CD4-positive, alpha-beta T cell (primary cell): ENCODE data around the gene OR5C1. TPM values are rescaled to one million over a fixed set of nuclear protein-coding genes. Genes with fewer than 3 reads are reported as not detected.
"Not testable (repeated sequence)": the region's sequence is repeated elsewhere in the genome, so short reads cannot be mapped to it uniquely, and the experiment has no call there.

ENCODE experiments used
- ATAC-seq: fragments of 200-7000 bp; cut with Tn5 transposase; one replicate; pipeline ENCODE4 v1.10.0; 2022; ENCODE audit warnings: mild to moderate bottlenecking; ENCODE audit not compliant: poor library complexity
- CTCF ChIA-PET: fragments of 350-600 bp; sonication (Branson Sonifier 250); formaldehyde crosslinking; loops from one replicate; lab custom pipeline; 2021; ENCODE audit warnings: antibody characterized with exemption, inconsistent platforms; lab: Charles Lee
- POLR2A ChIA-PET: fragments of 350-600 bp; sonication (Branson Sonifier 250); formaldehyde crosslinking; loops from one replicate; lab custom pipeline; 2021; ENCODE audit warnings: antibody characterized with exemption, inconsistent platforms; lab: Charles Lee
- DNase-seq, 14 experiments: peaks; one replicate each; pipeline ENCODE4 v3.0.0-alpha.2; 2013 to 2020; ENCODE audit warnings: mixed read lengths in 2 of 14
- H3K27ac ChIP-seq, 2 donors: one replicate each; pipeline versions ENCODE4 v1.5.1 to v1.7.0; 2013; ENCODE audit warnings: low read length in 2 of 2, low read depth in 1 of 2, mild to moderate bottlenecking in 1 of 2
- H3K27me3 ChIP-seq, 2 experiments: 1 replicate in 1 of 2; 2 replicates in 1 of 2; pipeline versions ENCODE4 v1.6.1 to v1.7.0; 2013; ENCODE audit warnings: low read length in 2 of 2, control low read depth in 1 of 2, mild to moderate bottlenecking in 1 of 2, moderate library complexity in 1 of 2; ENCODE audit not compliant: insufficient read depth in 2 of 2, control insufficient read depth in 1 of 2
- H3K36me3 ChIP-seq: one replicate; pipeline ENCODE4 v1.6.1; 2013; ENCODE audit warnings: low read length, control low read depth; ENCODE audit not compliant: insufficient read depth
- H3K4me1 ChIP-seq: one replicate; pipeline ENCODE4 v1.6.1; 2013; ENCODE audit warnings: low read length, control low read depth; ENCODE audit not compliant: insufficient read depth
- H3K4me3 ChIP-seq: one replicate; pipeline ENCODE4 v1.5.1; 2013; ENCODE audit warnings: mild to moderate bottlenecking, low read length, moderate library complexity
- H3K9me3 ChIP-seq, 2 experiments: 1 replicate in 1 of 2; 2 replicates in 1 of 2; pipeline versions ENCODE4 v1.6.1 to v1.7.0; 2013; ENCODE audit warnings: low read length in 2 of 2, mild to moderate bottlenecking in 2 of 2, control low read depth in 1 of 2, moderate library complexity in 1 of 2; ENCODE audit not compliant: control insufficient read depth in 1 of 2, insufficient read depth in 1 of 2
- H3K27ac Mint-ChIP-seq: one replicate; pipeline ENCODE4 v1.8.0; 2020; ENCODE audit warnings: mixed read lengths
- H3K27me3 Mint-ChIP-seq: one replicate; pipeline ENCODE4 v1.8.0; 2021; ENCODE audit warnings: mixed read lengths
- H3K36me3 Mint-ChIP-seq: one replicate; pipeline ENCODE4 v1.8.0; 2021; ENCODE audit warnings: low read depth, mixed read lengths
- H3K4me1 Mint-ChIP-seq: one replicate; pipeline ENCODE4 v1.8.0; 2021; ENCODE audit warnings: low read depth, mixed read lengths
- H3K4me3 Mint-ChIP-seq: one replicate; pipeline ENCODE4 v1.8.0; 2020; ENCODE audit warnings: mild to moderate bottlenecking, mixed read lengths
- H3K9me3 Mint-ChIP-seq: one replicate; pipeline ENCODE4 v1.8.0; 2020; ENCODE audit warnings: mixed read lengths
- intact Hi-C, 2 experiments: fragments of 100-400 bp; cut with DNase I in 1 of 2; cut with micrococcal nuclease in 1 of 2; formaldehyde crosslinking; loops; one replicate each; pipeline versions ENCODE4 v1.15.1 to v1.9.0; 2023 to 2025; cut with DNase I, micrococcal nuclease
- total RNA-seq, 174 experiments: library from RNA in 2 of 174; stranded (reverse) in 2 of 174; gene quantifications; one replicate each; pipeline ENCODE4 v1.2.3 and lab custom pipeline; 2021 to 2026
- TF ChIP-seq, protein P1 (sequence below): fragments of 200-600 bp; IDR thresholded peaks from one replicate; pipeline ENCODE4 v1.8.0; 2022; ENCODE audit warnings: antibody characterized with exemption, mild to moderate bottlenecking

Gene OR5C1
- total RNA-seq, 2 experiments from 2014 or later = not detected

DNA sequence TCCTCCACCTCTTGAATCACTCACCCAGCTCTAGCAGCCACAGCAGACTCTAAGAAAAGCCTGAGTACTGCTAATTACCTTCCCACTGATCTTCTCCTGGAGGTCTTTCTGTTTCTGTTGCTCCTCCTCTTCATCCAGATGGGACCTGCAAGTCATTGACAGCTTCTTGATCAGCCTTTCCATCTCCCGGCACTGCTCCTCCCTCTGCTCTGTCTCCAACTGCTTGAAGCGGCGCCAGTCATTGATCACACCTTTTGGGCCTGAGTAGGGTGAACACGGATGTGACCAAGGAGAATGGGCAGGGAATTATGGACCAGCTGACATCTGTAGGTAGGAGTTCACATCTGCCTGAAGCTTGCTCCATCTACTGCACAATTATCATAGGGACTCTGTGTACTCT is 34.2 kb downstream of the OR5C1 start:
- Histone ChIP-seq H3K9me3 (no peaks in the 10 kb centered on the region), H3K36me3 (peaks cover 28% of the 10 kb centered on the region), H3K4me3 (no peak overlapping the region), H3K27ac (no peak overlapping the region), H3K27me3 (no peaks in the 10 kb centered on the region), H3K4me1 (peaks cover 35% of the 10 kb centered on the region)
- CTCF ChIA-PET = no interaction called here
- peak overlapping the region; percentile 76 for H3K27ac Mint-ChIP-seq
- H3K27me3 Mint-ChIP-seq = no peaks in the 10 kb centered on the region
- peaks cover 76% of the 10 kb centered on the region for H3K36me3 Mint-ChIP-seq
- intact Hi-C loops = loop anchor here (5.0 to 10.0 kb wide), 2 partner anchors 556 to 558 kb away; partner anchors contain the start of genes MRRF (in 1 of the 2) and RBM18 (in 1 of the 2)
- H3K9me3 Mint-ChIP-seq = no peaks in the 10 kb centered on the region
- DNase-seq (no peak), ATAC-seq (no peak)
- no peak overlapping the region for H3K4me3 Mint-ChIP-seq
- TF ChIP-seq, protein P1, sequence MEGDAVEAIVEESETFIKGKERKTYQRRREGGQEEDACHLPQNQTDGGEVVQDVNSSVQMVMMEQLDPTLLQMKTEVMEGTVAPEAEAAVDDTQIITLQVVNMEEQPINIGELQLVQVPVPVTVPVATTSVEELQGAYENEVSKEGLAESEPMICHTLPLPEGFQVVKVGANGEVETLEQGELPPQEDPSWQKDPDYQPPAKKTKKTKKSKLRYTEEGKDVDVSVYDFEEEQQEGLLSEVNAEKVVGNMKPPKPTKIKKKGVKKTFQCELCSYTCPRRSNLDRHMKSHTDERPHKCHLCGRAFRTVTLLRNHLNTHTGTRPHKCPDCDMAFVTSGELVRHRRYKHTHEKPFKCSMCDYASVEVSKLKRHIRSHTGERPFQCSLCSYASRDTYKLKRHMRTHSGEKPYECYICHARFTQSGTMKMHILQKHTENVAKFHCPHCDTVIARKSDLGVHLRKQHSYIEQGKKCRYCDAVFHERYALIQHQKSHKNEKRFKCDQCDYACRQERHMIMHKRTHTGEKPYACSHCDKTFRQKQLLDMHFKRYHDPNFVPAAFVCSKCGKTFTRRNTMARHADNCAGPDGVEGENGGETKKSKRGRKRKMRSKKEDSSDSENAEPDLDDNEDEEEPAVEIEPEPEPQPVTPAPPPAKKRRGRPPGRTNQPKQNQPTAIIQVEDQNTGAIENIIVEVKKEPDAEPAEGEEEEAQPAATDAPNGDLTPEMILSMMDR = no peak
- POLR2A ChIA-PET = no interaction called here
- H3K4me1 Mint-ChIP-seq = peaks cover 75% of the 10 kb centered on the region

DNA sequence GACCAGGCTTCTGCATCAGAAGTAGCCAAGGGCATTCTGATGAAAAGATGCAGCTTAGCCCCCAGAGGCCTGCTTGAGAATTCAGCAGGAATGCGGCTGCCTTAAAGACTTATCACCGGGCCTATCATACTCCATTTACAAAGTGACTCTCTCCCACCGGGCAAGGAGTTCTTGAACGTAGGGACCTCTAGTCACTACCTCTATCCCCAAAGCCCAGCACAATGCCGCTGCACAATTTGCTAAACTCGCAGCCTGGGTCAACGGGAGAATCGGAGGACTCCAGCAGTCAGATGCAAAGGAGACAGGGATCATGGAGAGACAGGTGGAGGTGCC is 39.0 kb downstream of the OR5C1 start:
- Mint-ChIP-seq H3K4me1 (peaks cover 53% of the 10 kb centered on the region), H3K9me3 (no peaks in the 10 kb centered on the region), H3K27ac (peak overlapping the region; percentile 95), H3K36me3 (peaks cover 50% of the 10 kb centered on the region), H3K4me3 (peak overlapping the region; percentile 100), H3K27me3 (no peaks in the 10 kb centered on the region)
- ChIA-PET POLR2A (interaction anchor here (1.0 to 2.8 kb wide), 12 partner anchors 10 to 113 kb away, joined by 3 to 28 read pairs (median 4); partner anchors contain the start of genes RABGAP1, RC3H2, ZBTB26 and ZBTB6), CTCF (interaction anchor here (1.0 to 1.1 kb wide), 4 partner anchors 9 to 398 kb away, joined by 3 read pairs; no protein-coding TSS in a partner anchor)
- H3K36me3 ChIP-seq = peaks cover 11% of the 10 kb centered on the region
- peak overlapping the region; percentile 84 to 98 for H3K27ac ChIP-seq
- TF ChIP-seq, protein P1 = no peak
- ATAC-seq (peak; percentile 5), DNase-seq (no peak)
- H3K4me3 ChIP-seq = peak overlapping the region; percentile 99
- no peaks in the 10 kb centered on the region for H3K27me3 ChIP-seq
- peaks cover 30% of the 10 kb centered on the region for H3K4me1 ChIP-seq
- no peaks in the 10 kb centered on the region for H3K9me3 ChIP-seq
- intact Hi-C loops = loop anchor here (1.0 to 10.0 kb wide), 8 partner anchors 19 to 730 kb away; partner anchors contain the start of genes RC3H2 (in 2 of the 2), MRRF (in 1 of the 2), RABGAP1 (in 1 of the 2) and RBM18 (in 1 of the 2)

DNA sequence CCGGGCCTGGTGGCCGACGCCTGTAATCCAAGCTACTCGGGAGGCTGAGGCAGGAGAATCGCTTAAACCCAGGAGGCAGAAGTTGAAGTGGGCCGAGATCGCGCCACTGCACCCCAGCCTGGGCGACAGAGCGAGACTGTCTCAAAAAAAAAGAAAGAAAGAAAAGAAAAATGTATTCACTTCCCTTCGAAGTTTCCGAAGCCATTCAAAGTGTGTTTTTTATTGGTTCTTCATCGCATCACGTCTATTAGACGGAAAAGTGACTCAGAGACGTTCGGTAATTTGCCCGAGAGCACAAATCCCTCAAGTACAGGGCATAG is 40.2 kb downstream of the OR5C1 start:
- CTCF ChIA-PET = interaction anchor here (1.1 kb wide), 1 partner anchor 396 kb away, joined by 3 read pairs; no protein-coding TSS in a partner anchor
- not testable (repeated sequence) for H3K36me3 ChIP-seq, ATAC-seq, H3K9me3 ChIP-seq, DNase-seq, H3K27me3 Mint-ChIP-seq, H3K27me3 ChIP-seq, H3K27ac ChIP-seq, H3K9me3 Mint-ChIP-seq
- peaks cover 30% of the 10 kb centered on the region for H3K4me1 ChIP-seq
- intact Hi-C loops = loop anchor here (1.0 to 10.0 kb wide), 8 partner anchors 17 to 732 kb away; partner anchors contain the start of genes RC3H2 (in 2 of the 2), MRRF (in 1 of the 2), RABGAP1 (in 1 of the 2) and RBM18 (in 1 of the 2)
- Mint-ChIP-seq H3K27ac (peak overlapping the region; percentile 95), H3K36me3 (peaks cover 39% of the 10 kb centered on the region), H3K4me1 (peaks cover 44% of the 10 kb centered on the region), H3K4me3 (peak overlapping the region; percentile 100)
- POLR2A ChIA-PET = interaction anchor here (0.9 to 2.8 kb wide), 17 partner anchors 9 to 112 kb away, joined by 3 to 28 read pairs (median 3); partner anchors contain the start of genes RABGAP1, RC3H2, ZBTB26 and ZBTB6
- H3K4me3 ChIP-seq = peak overlapping the region; percentile 99
